ENCODE measurements around the gene HDC.

DNA sequence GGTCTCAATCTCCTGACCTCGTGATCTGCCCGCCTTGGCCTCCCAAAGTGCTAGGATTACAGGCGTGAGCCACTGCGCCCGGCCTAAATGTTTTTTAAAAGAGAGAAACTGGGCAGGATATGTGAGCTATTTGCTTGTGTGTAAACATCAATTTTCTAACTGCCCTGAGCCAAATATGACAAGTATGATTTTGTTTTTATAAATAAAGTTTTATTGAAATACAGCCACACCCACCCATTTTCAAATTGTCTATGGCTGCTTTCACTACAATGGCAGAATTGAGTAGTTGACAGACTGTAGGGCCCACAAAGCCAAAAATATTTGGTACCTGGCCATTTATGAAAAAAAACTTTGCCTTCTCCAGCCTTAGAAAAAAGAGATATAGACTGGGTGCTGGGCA, 15.9 kb upstream of the HDC start:
- TF ChIP-seq CTCF (IDR thresholded peaks at IDR 0.05) (no peak), EP300 (IDR thresholded peaks at IDR 0.05) (no peak), POLR2AphosphoS5 (IDR thresholded peaks at IDR 0.05) (no peak), POLR2A (IDR thresholded peaks at IDR 0.05) (no peak)

All from sigmoid colon (tissue), 4 donors.